Inflammatory macrophage (primary cell): ENCODE data around the gene GTF2H2C.
"Not testable (repeated sequence)": the region's sequence is repeated elsewhere in the genome, so short reads cannot be mapped to it uniquely, and the experiment has no call there.

Source experiments
- DNase-seq, 2 donors: peaks; one replicate each; pipeline ENCODE4 v3.0.0-alpha.2; 2020 to 2022
- total RNA-seq, 18 experiments: gene quantifications; one replicate each; lab custom pipeline; 2026; ENCODE audit warnings: mixed read lengths in 6 of 18, inconsistent platforms in 2 of 18; lab: John Stamatoyannopoulos, UW

The GTF2H2C gene
- total RNA-seq, result 1.6 to 11.4 (median 6.0) reads per million in 18 experiments

DNA sequence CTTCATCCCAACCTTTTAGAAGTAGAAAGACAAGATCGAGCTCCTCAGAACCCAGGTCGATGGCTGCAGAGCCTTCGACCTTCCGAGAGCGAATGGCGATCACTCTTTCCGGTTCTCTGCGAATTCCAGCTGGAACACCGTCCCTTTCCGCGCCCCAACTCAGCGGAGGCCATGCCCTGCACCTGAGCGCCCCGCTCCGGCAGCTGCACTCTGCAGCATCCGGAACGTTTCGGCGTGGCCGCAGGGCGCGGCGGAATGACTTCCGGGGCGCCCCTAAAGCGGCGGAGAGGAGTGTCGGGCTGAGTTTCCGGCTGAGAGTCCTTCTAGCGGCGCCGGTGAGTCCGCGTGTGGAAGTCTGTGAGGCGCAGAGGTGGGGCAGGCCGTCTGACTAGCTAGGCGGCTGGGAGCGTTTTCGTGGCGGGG, at the start of gene GTF2H2C:
Gene GTF2H2C, plus strand, starts transcription at position 284 of the 423 bp plus-strand sequence. CDS start 4,942 bp downstream, outside the sequence.
- peak; percentile 61 to 84 for DNase-seq

DNA sequence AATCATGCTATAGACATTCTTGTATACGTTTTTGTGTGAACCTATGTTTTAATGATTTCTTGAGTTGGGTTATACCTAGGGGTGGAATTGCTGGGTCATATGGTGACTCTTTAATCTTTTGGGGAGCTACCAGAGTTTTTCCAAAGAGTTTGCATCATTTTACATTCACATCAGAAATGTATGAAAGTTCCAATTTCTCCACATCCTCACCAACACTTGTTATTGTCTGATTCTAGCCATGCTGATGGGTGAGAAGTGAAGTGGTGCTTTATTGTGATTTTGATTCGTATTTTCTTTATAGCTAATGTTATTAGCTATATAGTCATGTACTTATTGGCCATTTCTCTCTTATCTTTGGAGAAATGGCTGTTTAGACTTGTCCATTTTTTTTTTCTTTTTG, 49.3 kb upstream of the GTF2H2C start:
- DNase-seq, result no peak

DNA sequence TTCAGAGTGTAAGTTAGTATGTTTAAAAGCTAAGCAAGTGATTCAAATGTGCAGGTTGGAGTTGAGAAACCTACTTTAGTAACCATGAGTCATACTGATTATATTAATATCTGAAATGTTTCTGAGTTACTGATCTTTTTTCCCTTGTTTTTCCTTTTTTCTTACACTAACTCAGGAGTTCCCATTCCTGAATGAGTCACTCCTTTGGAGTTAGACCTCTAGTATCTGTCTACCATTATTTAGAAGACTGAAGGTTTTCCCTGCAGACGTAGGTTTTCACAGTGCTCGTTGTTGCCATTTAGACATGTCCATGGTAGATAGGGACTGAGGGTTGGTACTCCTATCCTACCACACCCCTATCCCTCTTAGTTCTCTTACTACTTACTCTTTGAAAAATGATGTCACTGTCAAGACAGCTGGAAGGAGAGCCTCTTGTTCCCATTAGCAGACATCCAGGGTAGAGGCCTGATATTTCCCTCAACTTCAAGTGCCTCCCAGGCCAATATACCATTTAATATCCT, 47.2 kb upstream of the GTF2H2C start:
- no peak for DNase-seq

DNA sequence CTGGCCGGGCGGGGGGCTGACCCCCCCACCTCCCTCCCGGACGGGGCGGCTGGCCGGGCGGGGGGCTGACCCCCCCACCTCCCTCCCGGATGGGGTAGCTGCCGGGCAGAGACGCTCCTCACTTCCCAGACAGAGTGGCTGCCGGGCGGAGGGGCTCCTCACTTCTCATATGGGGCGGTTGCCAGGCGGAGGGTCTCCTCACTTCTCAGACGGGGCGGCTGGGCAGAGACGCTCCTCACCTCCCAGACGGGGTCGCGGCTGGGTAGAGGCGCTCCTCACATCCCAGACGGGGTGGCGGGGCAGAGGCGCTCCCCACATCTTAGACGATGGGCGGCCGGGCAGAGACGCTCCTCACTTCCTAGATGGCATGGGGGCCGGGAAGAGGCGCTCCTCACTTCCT, 44.4 kb upstream of the GTF2H2C start:
- not testable (repeated sequence) for DNase-seq

- DNase-seq, result no peak
These were observed 43.2 kb upstream of the GTF2H2C start for GRCh38 chr5:69516769-69517168.

- no peak for DNase-seq
These were observed 42.2 kb upstream of the GTF2H2C start for GRCh38 chr5:69517763-69518212.

DNA sequence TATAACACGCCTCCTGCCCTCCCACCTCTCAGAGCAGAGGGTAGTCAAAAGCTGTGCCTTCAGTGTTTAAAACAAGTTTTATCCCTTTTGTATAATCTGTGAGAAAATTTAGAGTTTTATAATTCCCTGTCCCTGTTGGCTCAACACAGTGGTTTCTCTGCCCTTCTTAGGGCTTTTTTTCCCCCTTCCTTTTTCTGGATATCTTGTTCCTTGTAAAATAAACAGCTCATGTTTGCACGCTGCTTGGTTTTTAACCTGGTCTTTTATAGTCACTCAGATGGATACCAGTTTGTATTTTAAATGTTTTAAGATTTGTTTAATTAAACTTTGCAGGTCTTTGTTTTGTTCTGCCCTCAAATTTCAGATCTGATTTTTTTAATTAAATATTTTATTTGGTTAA, 40.7 kb upstream of the GTF2H2C start:
- DNase-seq, result no peak

DNA sequence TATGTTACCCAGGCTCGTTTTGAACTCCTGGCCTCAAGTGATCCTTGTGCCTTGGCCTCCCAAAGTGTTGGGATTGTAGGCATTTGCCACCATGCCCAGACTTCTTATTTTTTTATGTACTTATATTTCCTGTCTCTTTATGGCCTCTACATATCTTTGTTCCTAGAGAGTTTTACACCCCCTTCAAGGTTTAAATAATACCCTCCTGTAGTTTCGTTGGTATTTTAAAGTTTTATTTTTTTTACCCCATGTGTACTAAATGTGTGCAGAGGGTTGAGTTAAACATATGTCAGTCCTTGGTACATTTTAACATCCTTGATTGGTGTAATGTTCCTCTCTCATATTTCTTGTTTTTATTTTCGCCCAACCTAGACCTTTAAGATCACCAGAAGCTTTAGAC, 38.0 kb upstream of the GTF2H2C start:
- no peak for DNase-seq

- DNase-seq, result no peak
These were observed 34.5 kb upstream of the GTF2H2C start for GRCh38 chr5:69525490-69525889.

DNA sequence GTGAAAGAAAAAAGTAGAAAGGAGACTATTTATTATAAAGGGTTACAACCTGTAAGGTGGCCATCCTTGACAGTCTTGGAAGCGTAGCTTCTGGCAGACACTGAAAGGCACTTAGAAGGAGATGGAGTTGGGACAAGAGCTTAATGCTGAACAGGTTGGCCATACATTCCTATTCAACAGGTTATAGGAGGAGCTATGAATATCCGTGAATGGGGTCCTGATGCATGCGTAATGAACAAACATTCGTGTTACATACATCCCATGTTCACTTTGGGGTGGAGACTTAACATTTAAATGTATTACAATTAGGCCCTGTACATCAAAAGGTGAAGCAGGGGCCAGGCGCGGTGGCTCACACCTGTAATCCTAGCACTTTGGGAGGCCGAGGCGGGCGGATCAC, 33.3 kb upstream of the GTF2H2C start:
- no peak for DNase-seq

DNA sequence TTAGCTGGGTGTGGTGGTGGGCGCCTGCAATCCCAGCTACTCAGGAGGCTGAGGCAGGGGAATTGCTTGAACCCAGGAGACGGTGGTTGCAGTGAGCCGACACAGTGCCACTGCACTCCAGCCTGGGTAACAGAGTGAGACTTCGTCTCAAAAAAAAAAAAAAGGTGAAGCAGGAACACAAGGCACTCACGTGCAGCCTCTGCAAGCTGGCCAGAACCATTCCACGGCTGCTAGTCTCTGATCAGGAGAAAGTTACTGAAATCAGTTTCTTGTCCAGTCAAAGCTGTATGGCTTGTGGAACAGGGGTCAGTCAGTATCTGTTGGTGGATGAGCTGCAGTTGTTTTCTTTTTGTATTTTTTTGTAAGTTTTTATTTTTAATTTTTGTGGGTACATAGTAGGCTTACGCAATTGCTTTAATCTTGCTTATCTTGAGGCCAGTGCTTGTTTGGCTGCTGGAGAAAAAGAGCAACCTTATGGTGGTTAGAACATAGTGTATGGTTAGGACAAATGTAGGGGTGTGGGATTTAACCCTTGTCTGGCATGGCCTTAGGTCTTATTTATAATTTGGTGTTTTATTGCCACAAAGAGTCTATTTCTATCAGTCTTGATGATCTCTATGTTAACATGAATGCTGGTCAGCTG, 32.7 kb upstream of the GTF2H2C start:
- no peak for DNase-seq

DNA sequence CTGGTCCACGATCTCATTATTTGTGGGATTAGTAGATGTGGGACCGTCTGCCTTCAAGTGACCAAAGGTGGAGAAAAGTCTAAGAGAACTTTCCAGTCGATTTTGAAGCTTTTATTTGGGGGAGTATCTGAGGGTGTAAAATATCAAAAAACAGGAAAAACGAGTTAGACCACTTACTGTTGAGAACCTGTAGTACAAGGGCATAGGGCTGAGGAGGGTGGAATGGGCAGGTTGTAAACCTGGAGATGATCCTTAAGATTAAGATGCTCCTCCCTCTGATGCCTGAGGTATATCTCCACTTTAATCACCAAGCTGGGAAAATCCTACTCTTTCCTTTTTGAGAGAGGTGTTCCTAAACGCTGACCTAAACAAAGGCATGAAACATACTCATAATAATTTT, 32.0 kb upstream of the GTF2H2C start:
- DNase-seq, result no peak

DNA sequence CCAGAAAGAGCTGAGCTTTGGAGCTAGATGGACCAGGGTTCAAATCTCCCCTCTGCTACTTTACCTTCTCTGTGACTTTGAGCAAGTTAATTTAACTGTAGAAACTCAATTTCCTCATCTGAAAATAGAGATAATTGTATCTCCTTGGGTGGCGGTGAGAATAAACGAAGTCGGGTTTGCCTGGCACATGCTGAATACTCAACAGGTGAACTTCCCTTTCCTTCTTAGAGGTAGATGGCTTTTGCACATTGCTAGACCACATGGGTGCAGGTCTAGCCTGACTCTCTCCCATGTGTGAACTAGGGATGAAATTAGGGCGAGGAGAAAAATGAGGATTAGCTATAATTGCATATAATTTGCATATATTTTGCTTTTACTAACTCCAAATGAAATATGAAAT, 31.4 kb upstream of the GTF2H2C start:
- DNase-seq, result no peak

DNA sequence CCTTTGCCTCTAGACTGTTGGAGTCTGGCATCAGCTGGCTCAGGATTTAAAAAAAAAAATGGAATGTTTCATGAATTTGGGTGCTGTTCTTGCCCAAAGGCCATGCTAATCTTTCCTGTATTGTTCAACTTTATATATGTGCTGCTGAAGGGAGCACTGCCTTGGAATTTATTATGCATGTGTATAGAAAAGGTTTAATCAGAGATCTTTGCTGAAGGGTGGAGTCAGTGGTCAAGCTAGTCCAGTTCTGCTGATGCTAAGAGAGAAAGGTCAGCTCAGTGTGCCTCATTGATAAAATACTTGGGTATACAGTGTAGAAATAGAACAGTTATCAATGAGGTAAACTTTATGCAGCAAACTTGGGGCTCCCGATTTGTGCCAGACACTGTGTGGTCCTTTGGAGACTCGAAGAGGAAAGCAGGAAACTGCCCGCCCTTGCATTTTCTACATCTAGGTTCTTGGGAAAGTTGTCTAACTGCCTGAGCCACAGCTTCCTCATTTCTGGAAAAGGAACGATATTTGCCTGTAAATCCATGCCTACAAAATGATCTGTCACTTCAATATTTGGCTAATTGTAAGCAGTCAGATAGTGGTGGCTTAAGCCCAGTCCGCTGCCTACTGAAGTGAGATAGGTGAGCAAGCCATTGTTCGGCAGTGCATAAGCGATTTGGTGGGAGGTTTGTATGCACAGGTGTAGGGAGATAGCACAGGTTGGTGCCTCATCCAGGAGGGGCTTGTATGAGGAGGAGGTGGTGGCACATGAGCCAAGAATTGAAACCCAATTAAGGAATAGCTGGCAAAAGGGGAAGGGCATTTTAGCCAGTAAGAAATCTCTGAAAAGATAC, 29.2 kb upstream of the GTF2H2C start:
- peak; percentile 58 to 63 for DNase-seq

GRCh38 chr5:69531406-69531801, 28.6 kb upstream of the GTF2H2C start:
- no peak for DNase-seq

DNA sequence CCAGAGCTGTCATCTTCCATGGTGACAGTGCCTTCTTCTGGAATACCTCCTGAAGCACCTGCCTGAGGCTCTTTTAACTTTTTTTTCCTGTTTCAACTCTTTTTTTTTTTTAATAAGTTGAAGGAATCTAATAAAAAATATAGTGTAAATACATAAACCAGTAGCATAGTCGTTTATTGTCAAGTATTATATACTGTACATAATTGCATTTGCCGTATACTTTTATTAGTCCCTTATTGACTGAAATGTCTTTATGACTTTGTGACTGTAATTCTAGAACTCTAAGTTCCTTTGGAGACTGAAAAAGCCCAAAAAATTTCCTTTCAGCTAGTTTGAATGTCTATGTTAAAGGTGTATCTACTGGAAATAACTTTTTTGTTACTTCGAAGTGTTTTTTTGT, 22.1 kb upstream of the GTF2H2C start:
- DNase-seq, result not testable (repeated sequence)

DNA sequence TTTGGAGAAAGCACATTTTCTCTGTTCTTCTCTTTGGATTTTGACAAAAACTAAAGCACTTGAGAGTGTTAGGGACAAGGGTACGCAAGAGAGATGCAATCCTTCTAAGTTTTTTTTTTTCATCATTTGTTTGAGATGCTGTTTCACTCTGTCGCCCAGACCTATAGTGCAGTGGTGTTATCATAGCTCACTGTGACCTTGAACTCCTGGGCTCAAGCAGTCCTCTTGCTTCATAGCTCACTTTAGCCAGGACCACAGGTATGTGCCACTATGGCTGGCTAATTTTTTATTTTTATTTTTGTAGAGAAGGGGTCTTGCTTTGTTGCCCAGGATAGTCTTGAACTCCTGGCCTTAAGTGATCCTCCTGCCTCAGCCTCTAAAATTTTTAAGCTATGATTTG, 21.3 kb upstream of the GTF2H2C start:
- DNase-seq, result not testable (repeated sequence)

DNA sequence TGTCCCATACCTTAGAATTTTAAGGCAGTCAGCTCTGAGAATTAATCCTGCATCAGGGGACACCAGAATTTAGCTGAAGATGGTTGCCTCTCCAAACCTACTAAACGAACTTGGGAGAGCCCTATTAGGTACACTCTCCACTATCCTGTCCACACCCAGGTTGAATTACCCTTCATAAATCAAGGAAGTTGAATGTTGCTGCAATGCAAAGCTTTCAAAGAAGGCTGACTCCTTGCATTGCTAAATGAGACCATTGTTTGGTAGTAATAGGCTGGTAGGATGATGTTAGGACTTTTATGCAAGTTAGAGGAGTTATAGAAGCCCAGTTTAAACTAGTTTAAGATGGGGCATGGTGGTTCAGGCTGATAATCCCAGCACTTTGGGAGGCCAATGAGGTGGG, 18.6 kb upstream of the GTF2H2C start:
- not testable (repeated sequence) for DNase-seq

GRCh38 chr5:69542838-69543618, 17.0 kb upstream of the GTF2H2C start:
- not testable (repeated sequence) for DNase-seq

DNA sequence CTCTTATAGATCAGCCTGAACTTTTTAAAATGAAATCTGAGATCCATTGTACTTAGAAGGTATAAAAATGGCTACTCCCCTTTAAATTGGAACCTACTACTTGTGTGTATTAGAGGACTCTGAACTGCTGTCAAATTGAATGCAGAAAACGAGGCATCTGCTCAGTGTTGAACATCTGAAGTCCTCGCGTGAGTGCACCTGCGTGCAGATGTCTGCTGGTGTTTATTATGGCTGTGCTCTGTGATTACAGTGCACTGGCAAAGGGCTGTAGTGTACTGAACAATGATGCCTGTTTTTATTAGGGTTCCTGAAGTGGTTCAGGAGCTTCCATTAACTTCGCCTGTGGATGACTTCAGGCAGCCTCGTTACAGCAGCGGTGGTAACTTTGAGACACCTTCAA, 15.4 kb upstream of the GTF2H2C start:
- not testable (repeated sequence) for DNase-seq

DNA sequence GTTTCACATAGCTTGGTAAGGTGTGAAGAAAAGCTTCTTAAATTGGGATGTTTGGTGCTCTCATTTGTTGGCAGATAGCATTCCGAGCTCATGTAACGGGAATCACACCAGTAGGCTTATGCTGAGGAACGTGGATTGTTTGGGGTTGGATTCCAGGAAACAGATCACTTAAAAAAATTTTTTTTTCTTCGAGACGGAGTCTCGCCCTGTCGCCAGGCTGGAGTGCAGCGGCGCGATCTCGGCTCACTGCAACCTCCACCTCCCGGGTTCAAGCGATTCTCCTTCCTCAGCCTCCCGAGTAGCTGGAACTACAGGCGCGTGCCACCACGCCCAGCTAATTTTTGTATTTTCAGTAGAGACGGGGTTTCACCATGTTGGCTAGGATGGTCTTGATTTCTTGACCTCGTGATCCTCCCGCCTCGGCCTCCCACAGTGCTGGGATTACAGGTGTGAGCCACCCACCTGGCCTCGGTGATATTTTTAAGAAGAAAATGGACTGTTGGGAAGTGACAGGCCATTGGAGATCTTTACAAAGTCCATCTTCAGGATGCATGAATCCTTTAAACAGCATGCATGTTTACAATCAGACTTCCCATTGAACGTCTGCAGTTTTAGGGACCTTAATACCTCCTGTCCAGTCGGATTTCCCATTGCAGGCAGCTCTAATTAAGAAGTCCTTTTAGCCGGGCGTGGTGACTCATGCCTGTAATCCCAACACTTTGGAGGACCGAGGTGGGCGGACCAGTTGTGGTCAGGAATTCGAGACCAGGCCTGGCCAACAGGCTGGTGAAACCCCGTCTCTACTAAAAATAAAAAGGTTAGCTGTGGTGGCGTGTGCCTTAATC, 818 bp downstream of the GTF2H2C start:
- not testable (repeated sequence) for DNase-seq

DNA sequence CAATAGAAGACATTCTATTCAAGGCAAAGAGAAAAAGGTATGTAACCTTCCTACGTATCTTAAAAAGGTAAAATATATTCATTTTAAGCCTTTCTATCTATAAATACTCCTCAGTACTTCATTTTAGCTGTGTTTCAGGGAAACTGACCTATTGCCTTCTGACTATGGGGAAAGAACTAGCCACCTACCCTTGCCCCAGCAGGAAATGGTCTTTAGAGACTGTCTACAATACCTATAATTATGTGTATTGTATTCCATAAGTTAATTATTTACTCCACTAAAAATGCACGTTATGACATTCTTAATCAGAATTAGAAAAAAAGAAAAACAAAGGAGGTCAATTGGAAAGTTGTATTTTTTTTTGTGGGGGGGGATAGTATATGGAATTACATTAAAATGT, 6.2 kb downstream of the GTF2H2C start:
- not testable (repeated sequence) for DNase-seq
